ENCODE results near the gene CD81. TPM values are rescaled to one million over a fixed set of nuclear protein-coding genes. Genes with fewer than 3 reads are reported as not detected.
A peak's percentile ranks its signal among the peaks of the same experiment; 100 is the strongest.

The CD81 gene
- total RNA-seq, 1 donor = 195 TPM

DNA sequence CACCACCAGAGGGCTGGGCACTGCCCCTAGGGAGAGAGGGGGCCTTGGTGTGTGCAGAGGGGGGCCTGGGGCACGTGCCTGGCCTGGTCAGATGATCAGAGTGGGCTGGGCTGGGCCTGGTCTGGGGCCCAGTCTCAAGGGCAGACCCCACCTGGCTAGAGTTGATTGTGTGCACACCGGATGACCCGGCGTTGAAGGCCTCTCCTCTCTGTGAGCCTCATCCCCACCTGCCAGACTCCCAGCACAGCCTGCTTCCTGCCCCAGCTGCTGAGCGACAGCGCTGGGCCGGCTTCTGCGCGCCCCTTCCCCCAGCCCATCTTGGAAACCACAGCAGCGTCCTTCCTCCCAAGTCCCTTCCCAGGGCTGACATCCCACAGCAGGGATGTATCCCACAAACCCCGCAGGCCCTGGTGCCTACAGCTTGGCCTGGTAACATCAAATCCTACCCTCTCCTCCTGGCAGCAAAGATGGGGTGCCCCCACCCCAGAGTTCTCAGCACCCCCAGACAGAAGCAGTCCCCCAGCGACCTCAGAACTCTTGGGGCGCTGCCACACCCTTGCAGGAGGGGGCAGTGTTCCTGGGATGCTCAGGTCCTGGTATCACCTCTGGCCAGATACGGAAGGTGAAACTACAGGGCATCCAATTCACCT lies 12.4 kb downstream of the CD81 start:
- peaks cover 5% of the 10 kb centered on the region for H3K36me3 ChIP-seq (ENCODE audit: insufficient read depth, low read length)
- H3K4me2 ChIP-seq (ENCODE audit: insufficient read depth, low read length) = no peak overlapping the region
- peaks cover 80% of the 10 kb centered on the region for H4K20me1 ChIP-seq (ENCODE audit: insufficient read depth, low read length)
- no peaks in the 10 kb centered on the region for H3K27me3 ChIP-seq (ENCODE audit: insufficient read depth, low read length)
- no peak overlapping the region for H2AFZ ChIP-seq (ENCODE audit: low read length)
- H3K27ac ChIP-seq (ENCODE audit: low read depth, low read length) = peak overlapping the region; percentile 23
- H3K4me1 ChIP-seq (ENCODE audit: insufficient read depth, low read length) = peaks cover 17% of the 10 kb centered on the region
- H3K9me3 ChIP-seq (ENCODE audit: low read depth, low read length) = no peaks in the 10 kb centered on the region
- TF ChIP-seq, protein P1, sequence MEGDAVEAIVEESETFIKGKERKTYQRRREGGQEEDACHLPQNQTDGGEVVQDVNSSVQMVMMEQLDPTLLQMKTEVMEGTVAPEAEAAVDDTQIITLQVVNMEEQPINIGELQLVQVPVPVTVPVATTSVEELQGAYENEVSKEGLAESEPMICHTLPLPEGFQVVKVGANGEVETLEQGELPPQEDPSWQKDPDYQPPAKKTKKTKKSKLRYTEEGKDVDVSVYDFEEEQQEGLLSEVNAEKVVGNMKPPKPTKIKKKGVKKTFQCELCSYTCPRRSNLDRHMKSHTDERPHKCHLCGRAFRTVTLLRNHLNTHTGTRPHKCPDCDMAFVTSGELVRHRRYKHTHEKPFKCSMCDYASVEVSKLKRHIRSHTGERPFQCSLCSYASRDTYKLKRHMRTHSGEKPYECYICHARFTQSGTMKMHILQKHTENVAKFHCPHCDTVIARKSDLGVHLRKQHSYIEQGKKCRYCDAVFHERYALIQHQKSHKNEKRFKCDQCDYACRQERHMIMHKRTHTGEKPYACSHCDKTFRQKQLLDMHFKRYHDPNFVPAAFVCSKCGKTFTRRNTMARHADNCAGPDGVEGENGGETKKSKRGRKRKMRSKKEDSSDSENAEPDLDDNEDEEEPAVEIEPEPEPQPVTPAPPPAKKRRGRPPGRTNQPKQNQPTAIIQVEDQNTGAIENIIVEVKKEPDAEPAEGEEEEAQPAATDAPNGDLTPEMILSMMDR (IDR thresholded peaks at IDR 0.05; ENCODE audit: extremely low read depth, low read depth, low read length) = no peak
- DNase-seq (ENCODE audit: insufficient read length, low spot score, missing footprints) = no peak
- no peak overlapping the region for H3K4me3 ChIP-seq (ENCODE audit: insufficient read depth, low read length)
- peaks cover 98% of the 10 kb centered on the region for H3K79me2 ChIP-seq (ENCODE audit: insufficient read depth, low read length)

DNA sequence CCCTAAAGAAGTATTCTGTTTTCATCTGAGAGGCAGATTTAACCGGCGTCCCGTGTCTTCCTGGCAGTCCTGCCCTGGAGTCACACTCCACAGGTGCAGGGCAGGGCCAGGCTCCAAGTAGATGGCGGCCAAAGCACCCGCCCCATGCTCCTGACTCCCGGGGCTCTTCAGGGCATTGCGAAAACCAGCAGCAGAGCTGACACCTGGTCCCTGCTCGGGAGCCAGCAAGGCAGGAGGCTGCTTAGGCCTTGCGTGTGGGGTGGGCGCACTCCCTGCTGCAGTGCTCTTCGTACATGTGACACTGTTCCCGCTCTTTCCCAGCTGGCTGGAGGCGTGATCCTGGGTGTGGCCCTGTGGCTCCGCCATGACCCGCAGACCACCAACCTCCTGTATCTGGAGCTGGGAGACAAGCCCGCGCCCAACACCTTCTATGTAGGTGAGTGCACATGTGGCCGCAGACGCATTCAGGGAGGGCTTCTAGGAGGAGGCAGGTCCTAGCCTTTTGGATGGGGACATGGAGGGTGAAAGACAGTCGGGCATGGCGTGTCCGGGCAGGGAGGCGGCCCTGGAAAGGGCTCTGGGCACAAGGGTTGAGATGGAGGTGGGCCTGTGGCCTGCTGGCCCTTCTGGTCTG lies 13.1 kb downstream of the CD81 start:
- Histone ChIP-seq H3K27me3 (ENCODE audit: insufficient read depth, low read length) (no peaks in the 10 kb centered on the region), H2AFZ (ENCODE audit: low read length) (no peak overlapping the region), H3K79me2 (ENCODE audit: insufficient read depth, low read length) (peaks cover 95% of the 10 kb centered on the region), H4K20me1 (ENCODE audit: insufficient read depth, low read length) (peaks cover 74% of the 10 kb centered on the region), H3K4me1 (ENCODE audit: insufficient read depth, low read length) (peaks cover 17% of the 10 kb centered on the region), H3K27ac (ENCODE audit: low read depth, low read length) (no peak overlapping the region), H3K4me3 (ENCODE audit: insufficient read depth, low read length) (no peak overlapping the region), H3K4me2 (ENCODE audit: insufficient read depth, low read length) (no peak overlapping the region), H3K9me3 (ENCODE audit: low read depth, low read length) (no peaks in the 10 kb centered on the region), H3K36me3 (ENCODE audit: insufficient read depth, low read length) (peaks cover 5% of the 10 kb centered on the region)
- DNase-seq (ENCODE audit: insufficient read length, low spot score, missing footprints) = no peak
- TF ChIP-seq, protein P1 (IDR thresholded peaks at IDR 0.05; ENCODE audit: extremely low read depth, low read depth, low read length) = no peak

DNA sequence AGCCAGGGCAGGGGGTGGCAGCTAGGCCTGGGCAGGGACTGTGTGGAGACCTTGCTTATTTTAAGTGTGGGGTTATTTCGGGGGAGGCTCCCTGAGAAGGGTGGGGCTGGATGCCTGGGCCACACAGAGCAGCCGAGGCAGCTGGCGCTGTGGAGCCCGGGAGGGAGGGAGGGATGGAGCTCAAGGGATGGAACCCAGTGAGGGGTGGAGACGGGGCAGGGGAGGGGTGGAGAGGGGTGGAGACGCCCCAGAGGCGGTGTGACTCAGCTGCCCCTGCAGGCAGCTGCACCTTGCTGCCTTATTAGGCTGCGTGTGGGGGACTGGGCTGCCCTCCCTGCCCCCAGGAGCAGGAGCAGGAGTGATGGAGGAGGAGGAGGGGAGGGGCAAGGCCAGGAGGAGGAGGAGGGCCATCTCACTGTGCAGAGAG lies 13.6 kb downstream of the CD81 start:
- peaks cover 68% of the 10 kb centered on the region for H4K20me1 ChIP-seq (ENCODE audit: insufficient read depth, low read length)

More for the DNA sequence above, 13.6 kb downstream of the CD81 start:
- Histone ChIP-seq H3K36me3 (ENCODE audit: insufficient read depth, low read length) (peaks cover 5% of the 10 kb centered on the region), H3K4me2 (ENCODE audit: insufficient read depth, low read length) (no peak overlapping the region), H2AFZ (ENCODE audit: low read length) (no peak overlapping the region), H3K79me2 (ENCODE audit: insufficient read depth, low read length) (peaks cover 94% of the 10 kb centered on the region), H3K9me3 (ENCODE audit: low read depth, low read length) (no peaks in the 10 kb centered on the region), H3K4me3 (ENCODE audit: insufficient read depth, low read length) (no peak overlapping the region), H3K27ac (ENCODE audit: low read depth, low read length) (no peak overlapping the region), H3K4me1 (ENCODE audit: insufficient read depth, low read length) (peaks cover 17% of the 10 kb centered on the region), H3K27me3 (ENCODE audit: insufficient read depth, low read length) (no peaks in the 10 kb centered on the region)
- TF ChIP-seq, protein P1 (IDR thresholded peaks at IDR 0.05; ENCODE audit: extremely low read depth, low read depth, low read length) = no peak
- DNase-seq (ENCODE audit: insufficient read length, low spot score, missing footprints) = peak; percentile 100
